Measurements from ENCODE around the gene MMEL1. TPM values are rescaled to one million over a fixed set of nuclear protein-coding genes. Genes with fewer than 3 reads are reported as not detected.
A peak's percentile ranks its signal among the peaks of the same experiment; 100 is the strongest.

The MMEL1 gene
- total and polyA plus RNA-seq, 2 donors from 2014 or later, result 4.0 to 8.5 TPM

DNA sequence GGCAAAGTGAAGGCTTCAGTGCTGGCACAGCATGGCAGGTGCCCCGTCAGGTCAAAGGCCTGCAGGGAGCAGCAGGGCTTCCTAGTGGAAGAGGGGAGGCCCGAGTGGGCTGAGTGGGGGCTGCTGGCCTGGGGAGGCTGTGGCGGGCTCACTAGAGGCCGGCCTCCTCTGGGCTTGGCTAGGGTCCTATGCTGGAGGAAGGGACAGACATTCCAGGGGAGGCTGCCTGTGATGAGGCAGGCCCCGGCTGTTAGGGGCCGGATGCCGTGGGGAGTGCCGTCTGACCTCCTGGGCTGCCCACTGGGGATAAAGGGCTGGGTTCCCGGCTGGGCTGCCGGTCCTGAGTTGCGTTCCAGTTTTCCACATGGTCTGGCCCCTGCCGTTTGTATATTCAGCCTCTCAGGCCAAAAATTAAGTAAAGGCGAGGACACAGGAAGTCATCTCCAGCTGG lies 25.1 kb downstream of the MMEL1 start:
- Histone ChIP-seq H3K36me3 (ENCODE audit: control insufficient read depth in 2 of 3, insufficient read depth in 3 of 3, low read length in 3 of 3) (no peaks in the 10 kb centered on the region), H3K4me3 (ENCODE audit: low read length in 3 of 3) (no peak overlapping the region), H3K9ac (ENCODE audit: low read length in 3 of 3) (no peak overlapping the region), H3K9me3 (ENCODE audit: control insufficient read depth in 2 of 3, insufficient read depth in 1 of 3, low read length in 3 of 3) (no peaks in the 10 kb centered on the region), H3K27me3 (ENCODE audit: control insufficient read depth, insufficient read depth, low read length) (no peaks in the 10 kb centered on the region), H3K4me1 (ENCODE audit: control insufficient read depth in 2 of 3, insufficient read depth in 2 of 3, low read depth in 1 of 3, low read length in 3 of 3) (no peaks in the 10 kb centered on the region), H3K27ac (ENCODE audit: low read depth in 2 of 2, low read length in 2 of 2) (no peak overlapping the region)
- TF ChIP-seq, protein P1, sequence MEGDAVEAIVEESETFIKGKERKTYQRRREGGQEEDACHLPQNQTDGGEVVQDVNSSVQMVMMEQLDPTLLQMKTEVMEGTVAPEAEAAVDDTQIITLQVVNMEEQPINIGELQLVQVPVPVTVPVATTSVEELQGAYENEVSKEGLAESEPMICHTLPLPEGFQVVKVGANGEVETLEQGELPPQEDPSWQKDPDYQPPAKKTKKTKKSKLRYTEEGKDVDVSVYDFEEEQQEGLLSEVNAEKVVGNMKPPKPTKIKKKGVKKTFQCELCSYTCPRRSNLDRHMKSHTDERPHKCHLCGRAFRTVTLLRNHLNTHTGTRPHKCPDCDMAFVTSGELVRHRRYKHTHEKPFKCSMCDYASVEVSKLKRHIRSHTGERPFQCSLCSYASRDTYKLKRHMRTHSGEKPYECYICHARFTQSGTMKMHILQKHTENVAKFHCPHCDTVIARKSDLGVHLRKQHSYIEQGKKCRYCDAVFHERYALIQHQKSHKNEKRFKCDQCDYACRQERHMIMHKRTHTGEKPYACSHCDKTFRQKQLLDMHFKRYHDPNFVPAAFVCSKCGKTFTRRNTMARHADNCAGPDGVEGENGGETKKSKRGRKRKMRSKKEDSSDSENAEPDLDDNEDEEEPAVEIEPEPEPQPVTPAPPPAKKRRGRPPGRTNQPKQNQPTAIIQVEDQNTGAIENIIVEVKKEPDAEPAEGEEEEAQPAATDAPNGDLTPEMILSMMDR (IDR thresholded peaks at IDR 0.05; ENCODE audit: borderline replicate concordance, extremely low read depth, insufficient read depth), result no peak
- intact Hi-C loops (cut with DNase I), result no loop called here
- DNase-seq (peak in 4 of 5 donors; percentile 29 to 88 (median 54)), FAIRE-seq (no peak)

DNA sequence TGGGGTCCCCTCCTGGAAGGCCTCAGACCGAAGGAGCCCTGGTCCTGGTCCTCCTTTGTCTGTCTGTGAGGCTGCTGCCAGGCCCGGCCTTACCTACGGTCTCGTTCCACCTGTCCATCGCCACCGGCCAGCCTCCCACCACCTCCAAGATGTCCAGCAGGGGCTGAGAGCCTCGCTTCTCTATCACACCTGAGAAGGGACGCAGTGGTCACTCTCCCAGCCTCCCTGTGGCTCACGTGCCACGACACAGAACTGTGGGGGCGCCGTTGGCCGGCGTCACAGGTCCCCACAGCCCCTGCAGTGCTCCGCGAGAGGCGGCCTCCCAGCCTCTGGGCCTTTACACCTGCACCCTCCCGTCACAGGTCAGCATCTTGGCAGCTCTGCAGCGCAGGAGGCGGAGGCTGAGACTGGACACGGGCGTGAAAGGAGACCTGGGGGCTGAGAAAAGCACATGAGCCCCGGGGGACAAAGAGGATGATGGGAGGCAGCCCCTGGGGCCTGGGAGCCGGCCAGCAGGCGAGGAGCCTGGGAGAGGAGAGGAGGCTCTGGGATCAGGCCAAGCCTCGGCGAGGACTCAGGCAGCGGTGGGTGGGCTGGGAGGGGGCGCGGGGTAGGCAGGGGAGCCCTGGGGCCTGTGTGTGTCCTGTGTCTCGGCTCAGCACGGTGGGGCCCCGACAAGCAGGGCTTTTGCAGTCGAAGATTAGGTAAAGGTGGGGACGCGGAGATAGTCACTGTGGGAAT lies 25.8 kb downstream of the MMEL1 start:
- Histone ChIP-seq H3K36me3 (ENCODE audit: control insufficient read depth in 2 of 3, insufficient read depth in 3 of 3, low read length in 3 of 3) (no peaks in the 10 kb centered on the region), H3K4me3 (ENCODE audit: low read length in 3 of 3) (no peak overlapping the region), H3K9me3 (ENCODE audit: control insufficient read depth in 2 of 3, insufficient read depth in 1 of 3, low read length in 3 of 3) (no peaks in the 10 kb centered on the region), H3K9ac (ENCODE audit: low read length in 3 of 3) (no peak overlapping the region), H3K27ac (ENCODE audit: low read depth in 2 of 2, low read length in 2 of 2) (no peak overlapping the region), H3K27me3 (ENCODE audit: control insufficient read depth, insufficient read depth, low read length) (no peaks in the 10 kb centered on the region), H3K4me1 (ENCODE audit: control insufficient read depth in 2 of 3, insufficient read depth in 2 of 3, low read depth in 1 of 3, low read length in 3 of 3) (no peaks in the 10 kb centered on the region)
- TF ChIP-seq, protein P1 (IDR thresholded peaks at IDR 0.05; ENCODE audit: borderline replicate concordance, extremely low read depth, insufficient read depth), result no peak
- FAIRE-seq (no peak), DNase-seq (peak in 4 of 5 donors; percentile 10 to 76 (median 28))
- intact Hi-C loops (cut with DNase I), result no loop called here

DNA sequence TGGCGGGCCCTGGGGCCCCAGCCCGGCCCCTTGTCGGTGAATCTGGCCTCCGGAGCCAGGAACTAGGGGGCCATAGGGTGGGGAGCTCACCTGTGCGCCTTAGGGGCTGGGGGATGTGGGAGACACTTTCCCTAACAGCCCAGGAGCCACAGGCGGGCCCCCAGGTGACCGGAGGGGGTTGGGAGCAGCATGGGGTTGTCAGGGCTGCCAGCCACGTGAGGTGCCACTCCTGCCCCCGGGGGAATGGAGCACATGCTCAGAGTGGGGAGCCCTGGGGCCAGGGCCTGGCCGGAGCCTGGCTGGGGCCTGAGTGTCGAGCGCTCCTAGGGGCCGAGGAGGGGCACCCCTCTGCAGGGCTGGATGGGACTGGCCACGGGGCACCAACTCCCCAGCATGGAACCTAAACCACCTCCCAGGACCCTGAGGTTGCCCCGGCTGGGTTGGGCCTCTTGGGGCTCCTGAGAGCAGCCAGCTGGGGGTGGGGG lies 26.4 kb downstream of the MMEL1 start:
- Histone ChIP-seq H3K36me3 (ENCODE audit: control insufficient read depth in 2 of 3, insufficient read depth in 3 of 3, low read length in 3 of 3) (no peaks in the 10 kb centered on the region), H3K9me3 (ENCODE audit: control insufficient read depth in 2 of 3, insufficient read depth in 1 of 3, low read length in 3 of 3) (no peaks in the 10 kb centered on the region), H3K9ac (ENCODE audit: low read length in 3 of 3) (no peak overlapping the region), H3K4me1 (ENCODE audit: control insufficient read depth in 2 of 3, insufficient read depth in 2 of 3, low read depth in 1 of 3, low read length in 3 of 3) (no peaks in the 10 kb centered on the region), H3K27me3 (ENCODE audit: control insufficient read depth, insufficient read depth, low read length) (no peaks in the 10 kb centered on the region), H3K27ac (ENCODE audit: low read depth in 2 of 2, low read length in 2 of 2) (no peak overlapping the region), H3K4me3 (ENCODE audit: low read length in 3 of 3) (no peak overlapping the region)
- FAIRE-seq (no peak), DNase-seq (peak in 3 of 5 donors; percentile 9 to 69 (median 41))
- intact Hi-C loops (cut with DNase I), result no loop called here
- TF ChIP-seq, protein P1 (IDR thresholded peaks at IDR 0.05; ENCODE audit: borderline replicate concordance, extremely low read depth, insufficient read depth), result no peak
